ENCODE results near the gene BMS1. TPM values are rescaled to one million over a fixed set of nuclear protein-coding genes. Genes with fewer than 3 reads are reported as not detected.

The BMS1 gene, protein sequence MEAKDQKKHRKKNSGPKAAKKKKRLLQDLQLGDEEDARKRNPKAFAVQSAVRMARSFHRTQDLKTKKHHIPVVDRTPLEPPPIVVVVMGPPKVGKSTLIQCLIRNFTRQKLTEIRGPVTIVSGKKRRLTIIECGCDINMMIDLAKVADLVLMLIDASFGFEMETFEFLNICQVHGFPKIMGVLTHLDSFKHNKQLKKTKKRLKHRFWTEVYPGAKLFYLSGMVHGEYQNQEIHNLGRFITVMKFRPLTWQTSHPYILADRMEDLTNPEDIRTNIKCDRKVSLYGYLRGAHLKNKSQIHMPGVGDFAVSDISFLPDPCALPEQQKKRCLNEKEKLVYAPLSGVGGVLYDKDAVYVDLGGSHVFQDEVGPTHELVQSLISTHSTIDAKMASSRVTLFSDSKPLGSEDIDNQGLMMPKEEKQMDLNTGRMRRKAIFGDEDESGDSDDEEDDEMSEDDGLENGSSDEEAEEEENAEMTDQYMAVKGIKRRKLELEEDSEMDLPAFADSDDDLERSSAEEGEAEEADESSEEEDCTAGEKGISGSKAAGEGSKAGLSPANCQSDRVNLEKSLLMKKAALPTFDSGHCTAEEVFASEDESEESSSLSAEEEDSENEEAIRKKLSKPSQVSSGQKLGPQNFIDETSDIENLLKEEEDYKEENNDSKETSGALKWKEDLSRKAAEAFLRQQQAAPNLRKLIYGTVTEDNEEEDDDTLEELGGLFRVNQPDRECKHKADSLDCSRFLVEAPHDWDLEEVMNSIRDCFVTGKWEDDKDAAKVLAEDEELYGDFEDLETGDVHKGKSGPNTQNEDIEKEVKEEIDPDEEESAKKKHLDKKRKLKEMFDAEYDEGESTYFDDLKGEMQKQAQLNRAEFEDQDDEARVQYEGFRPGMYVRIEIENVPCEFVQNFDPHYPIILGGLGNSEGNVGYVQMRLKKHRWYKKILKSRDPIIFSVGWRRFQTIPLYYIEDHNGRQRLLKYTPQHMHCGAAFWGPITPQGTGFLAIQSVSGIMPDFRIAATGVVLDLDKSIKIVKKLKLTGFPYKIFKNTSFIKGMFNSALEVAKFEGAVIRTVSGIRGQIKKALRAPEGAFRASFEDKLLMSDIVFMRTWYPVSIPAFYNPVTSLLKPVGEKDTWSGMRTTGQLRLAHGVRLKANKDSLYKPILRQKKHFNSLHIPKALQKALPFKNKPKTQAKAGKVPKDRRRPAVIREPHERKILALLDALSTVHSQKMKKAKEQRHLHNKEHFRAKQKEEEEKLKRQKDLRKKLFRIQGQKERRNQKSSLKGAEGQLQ
- total RNA-seq (2022; extraction: Qiagen RNA extraction; ENCODE audit: low read depth), result 25.0 to 27.5 TPM (median 26.6 TPM) in 5 replicates

DNA sequence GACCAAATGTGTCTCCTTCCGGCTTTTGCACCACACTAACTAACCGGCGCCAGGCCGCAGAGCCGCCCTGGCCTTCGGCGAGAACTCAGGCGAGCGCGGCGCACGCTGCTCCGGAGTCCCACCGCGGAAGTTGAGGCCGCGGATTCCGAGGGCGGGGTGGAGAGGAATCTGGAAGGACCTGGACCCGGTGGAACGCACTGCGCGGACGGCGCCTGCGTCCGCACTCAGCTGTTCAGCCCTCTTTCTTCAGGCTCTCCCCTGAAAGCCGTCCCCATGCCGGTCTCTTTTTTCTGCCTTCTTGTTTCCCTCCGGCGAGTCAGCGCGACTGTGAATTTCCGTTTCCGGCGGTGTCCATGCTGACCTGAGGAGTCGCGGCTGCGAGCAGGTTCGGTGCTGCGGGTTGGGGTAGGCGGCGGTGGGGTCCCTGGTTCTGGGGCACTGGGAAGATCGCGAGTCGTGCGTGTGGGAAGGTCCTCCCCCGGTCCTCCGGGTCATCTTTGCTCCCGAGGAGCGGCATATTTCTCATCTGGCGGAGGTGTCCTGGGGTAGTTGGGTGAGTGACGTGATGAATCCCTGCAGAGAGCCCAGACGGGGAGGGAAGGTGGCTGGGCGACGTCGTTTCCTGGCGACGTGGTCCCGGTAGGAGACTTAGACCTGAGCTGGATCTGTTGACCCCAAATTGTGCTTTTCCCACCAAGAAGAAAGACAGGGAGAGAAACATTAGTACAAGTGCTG lies at the start of gene BMS1:
Gene BMS1 (plus strand): TSS at position 350 of the 735 bp plus-strand sequence. CDS start 1,600 bp downstream, outside the sequence.

Other genes with a start within 250 kb of the BMS1 start
- gene ZNF33B, start 144.2 kb upstream of the BMS1 start, total RNA-seq (2022; extraction: Qiagen RNA extraction; ENCODE audit: low read depth), result 5.6 to 7.7 TPM (median 6.2 TPM) in 5 replicates

All from A549 treated with DMSO at 1 μM for 4 hours (cell line).